ENCODE results near the gene HM13. TPM values are rescaled to one million over a fixed set of nuclear protein-coding genes. Genes with fewer than 3 reads are reported as not detected.

Gene HM13
- total and polyA plus RNA-seq, 2 of the 13 experiments (the other 11 are each of a cell fraction or from before 2014, with no cell fraction given), result 118 to 243 TPM

GRCh38 chr20:31605031-31605901, 91.0 kb downstream of the HM13 start, which contains the start of gene ID1 (continued):
- TF ChIP-seq ZNF451 (CRISPR knock-in tag; IDR thresholded peaks at IDR 0.05) (peak; percentile 86; the same call in 1 of the 2 replicates), ZBTB37 (CRISPR knock-in tag; IDR thresholded peaks at IDR 0.05) (no peak), TEAD2 (CRISPR knock-in tag; IDR thresholded peaks at IDR 0.05) (0 out of 2 replicates have a peak, but pooled peaks have one; percentile 36), CERS6 (CRISPR knock-in tag; IDR thresholded peaks at IDR 0.05) (peak; percentile 9), SP2 (CRISPR knock-in tag; IDR thresholded peaks at IDR 0.05) (peak; percentile 76), ZNF207 (IDR thresholded peaks at IDR 0.05; ENCODE audit: borderline replicate concordance) (no peak), SMYD3 (CRISPR knock-in tag; IDR thresholded peaks at IDR 0.05) (peak; percentile 99), HDAC6 (IDR thresholded peaks at IDR 0.05; ENCODE audit: low read depth, low read length) (peak; percentile 96), RARA (CRISPR knock-in tag; IDR thresholded peaks at IDR 0.05) (peak; percentile 74), ZNF850 (CRISPR knock-in tag; conservative IDR thresholded peaks at IDR 0.05) (0 out of 2 replicates have a peak, but pooled peaks have one; percentile 81), IRF9 (CRISPR knock-in tag; IDR thresholded peaks at IDR 0.05; ENCODE audit: borderline replicate concordance) (peak; percentile 96), ZNF33B (CRISPR knock-in tag; IDR thresholded peaks at IDR 0.05) (peak; percentile 73), NFE2L1 (CRISPR knock-in tag; IDR thresholded peaks at IDR 0.05; ENCODE audit: borderline replicate concordance) (peak; percentile 72; the same call in 1 of the 2 replicates), SAP130 (CRISPR knock-in tag; IDR thresholded peaks at IDR 0.05; ENCODE audit: low read depth) (peak; percentile 99), ZBTB38 (CRISPR knock-in tag; IDR thresholded peaks at IDR 0.05) (peak; percentile 93), HINFP (CRISPR knock-in tag; IDR thresholded peaks at IDR 0.05; ENCODE audit: low read depth) (peak; percentile 96), HMG20B (CRISPR knock-in tag; conservative IDR thresholded peaks at IDR 0.05) (peak; percentile 77), GFI1 (CRISPR knock-in tag; IDR thresholded peaks at IDR 0.05; ENCODE audit: borderline replicate concordance) (peak; percentile 88), NFYC (CRISPR knock-in tag; IDR thresholded peaks at IDR 0.05) (peak; percentile 89), E2F1 (CRISPR knock-in tag; IDR thresholded peaks at IDR 0.05) (no peak; the same call in none of the 2 replicates), ZNF572 (CRISPR knock-in tag; IDR thresholded peaks at IDR 0.05) (peak; percentile 93), TP53 (CRISPR knock-in tag; conservative IDR thresholded peaks at IDR 0.05) (peak; percentile 83; the same call in 1 of the 2 replicates)

Measured in HepG2 (cell line).